Neutrophil (primary cell): ENCODE measurements around the gene TNFRSF9.

Experiments
- H3K27ac ChIP-seq: fragments of 200-600 bp; sonication (generic); 2 replicates; pipeline ENCODE4 v1.5.1; 2016; ENCODE audit warnings: mild to moderate bottlenecking, moderate library complexity
- H3K27me3 ChIP-seq: fragments of 200-600 bp; sonication (generic); 2 replicates; pipeline ENCODE4 v1.6.0; 2016; ENCODE audit warnings: mild to moderate bottlenecking
- H3K36me3 ChIP-seq: fragments of 200-600 bp; sonication (generic); 2 replicates; pipeline ENCODE4 v1.5.1; 2017
- H3K4me1 ChIP-seq, 2 experiments: fragments of 200-600 bp in 1 of 2; sonication (generic) in 1 of 2; 1 replicate in 1 of 2; 2 replicates in 1 of 2; pipeline versions ENCODE4 v1.5.1 to v1.6.1; 2013 to 2016; ENCODE audit warnings: low read depth in 1 of 2, low read length in 1 of 2, mild to moderate bottlenecking in 1 of 2, moderate library complexity in 1 of 2; ENCODE audit not compliant: control insufficient read depth in 1 of 2, insufficient read depth in 1 of 2
- H3K4me3 ChIP-seq, 2 experiments: fragments of 200-600 bp in 1 of 2; sonication (generic) in 1 of 2; 1 replicate in 1 of 2; 2 replicates in 1 of 2; pipeline ENCODE4 v1.5.1; 2013 to 2016; ENCODE audit warnings: low read depth in 1 of 2, low read length in 1 of 2, mild to moderate bottlenecking in 1 of 2, moderate library complexity in 1 of 2
- H3K9me3 ChIP-seq: fragments of 200-600 bp; sonication (generic); 2 replicates; pipeline ENCODE4 v1.5.1; 2016
- CTCF ChIP-seq: fragments of 200-600 bp; sonication (generic); IDR thresholded peaks from 2 replicates; pipeline ENCODE4 v1.5.1; 2016; ENCODE audit warnings: antibody characterized with exemption

TNFRSF9 gene

GRCh38 chr1:7942214-7942921 is 1.7 kb upstream of the TNFRSF9 start:
- Histone ChIP-seq H3K4me3 (peak overlapping the region; percentile 65), H3K36me3 (no peaks in the 10 kb centered on the region), H3K27me3 (no peaks in the 10 kb centered on the region), H3K9me3 (no peaks in the 10 kb centered on the region), H3K4me1 (peaks cover 67 to 68% of the 10 kb centered on the region in 2 experiments), H3K27ac (peak overlapping the region; percentile 96)
- peak; percentile 53 for TF ChIP-seq CTCF

GRCh38 chr1:7941437-7941793 is 776 bp upstream of the TNFRSF9 start:
- Histone ChIP-seq H3K27me3 (no peaks in the 10 kb centered on the region), H3K9me3 (no peaks in the 10 kb centered on the region), H3K4me1 (peaks cover 67 to 68% of the 10 kb centered on the region in 2 experiments), H3K36me3 (no peaks in the 10 kb centered on the region), H3K27ac (peak overlapping the region; percentile 96), H3K4me3 (peak overlapping the region; percentile 65)
- no peak for TF ChIP-seq CTCF

- Histone ChIP-seq H3K4me3 (peak overlapping the region; percentile 15 to 65), H3K27ac (peak overlapping the region; percentile 96), H3K36me3 (no peaks in the 10 kb centered on the region), H3K9me3 (no peaks in the 10 kb centered on the region), H3K27me3 (no peaks in the 10 kb centered on the region), H3K4me1 (peaks cover 58% of the 10 kb centered on the region in 2 experiments)
- TF ChIP-seq CTCF = no peak
Measured at GRCh38 chr1:7940034-7940433, 605 bp downstream of the TNFRSF9 start.

GRCh38 chr1:7938070-7938469 is 2.6 kb downstream of the TNFRSF9 start:
- Histone ChIP-seq H3K9me3 (no peaks in the 10 kb centered on the region), H3K4me3 (no peak overlapping the region), H3K4me1 (peaks cover 39 to 40% of the 10 kb centered on the region in 2 experiments), H3K36me3 (no peaks in the 10 kb centered on the region), H3K27ac (no peak overlapping the region), H3K27me3 (no peaks in the 10 kb centered on the region)
- TF ChIP-seq CTCF = no peak

- Histone ChIP-seq H3K27me3 (no peaks in the 10 kb centered on the region), H3K27ac (no peak overlapping the region), H3K36me3 (no peaks in the 10 kb centered on the region), H3K4me3 (no peak overlapping the region), H3K9me3 (no peaks in the 10 kb centered on the region), H3K4me1 (no peaks in the 10 kb centered on the region)
- TF ChIP-seq CTCF = no peak
Measured at GRCh38 chr1:7932524-7933138, 8.0 kb downstream of the TNFRSF9 start.
